ENCODE measurements around the gene ADAP2.

ADAP2 gene

DNA sequence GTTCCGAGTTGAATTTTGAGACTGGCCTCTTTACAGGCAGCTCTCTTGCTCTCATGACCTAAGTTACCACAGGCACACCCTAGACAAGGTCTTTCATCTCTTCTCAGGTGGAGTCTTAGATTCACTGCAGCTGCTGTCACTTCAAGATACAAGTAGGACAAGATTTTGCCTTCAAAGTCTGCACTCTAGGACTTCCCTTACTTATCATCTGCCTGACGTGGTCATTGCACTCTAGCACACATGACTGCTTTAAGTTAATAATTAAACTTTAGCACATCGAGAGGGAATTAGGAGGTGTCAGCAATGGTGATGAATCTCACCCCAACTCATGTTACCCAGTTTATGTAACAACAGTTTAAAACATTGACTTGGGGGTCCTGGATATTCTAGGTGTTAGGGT lies 74.7 kb downstream of the ADAP2 start:
- no peak for TF ChIP-seq SIN3A (IDR thresholded peaks at IDR 0.05; ENCODE audit: borderline replicate concordance, insufficient read depth, low read length)
- no peak for TF ChIP-seq TAF1 (IDR thresholded peaks at IDR 0.05; ENCODE audit: borderline replicate concordance, insufficient read depth, low read length)
- TF ChIP-seq POLR2AphosphoS5 (IDR thresholded peaks at IDR 0.05; ENCODE audit: low read depth, low read length): no peak
- no peak for TF ChIP-seq REST (IDR thresholded peaks at IDR 0.05; ENCODE audit: insufficient read depth in 1 of 2, low read depth in 2 of 2, low read length in 2 of 2)
- TF ChIP-seq FOXP2 (optimal IDR thresholded peaks at IDR 0.05; ENCODE audit: borderline replicate concordance, extremely low read depth, extremely low read length, insufficient read depth): no peak

GRCh38 chr17:30997270-30997669 lies 75.5 kb downstream of the ADAP2 start:
- no peak for TF ChIP-seq FOXP2 (optimal IDR thresholded peaks at IDR 0.05; ENCODE audit: borderline replicate concordance, extremely low read depth, extremely low read length, insufficient read depth)
- no peak for TF ChIP-seq TAF1 (IDR thresholded peaks at IDR 0.05; ENCODE audit: borderline replicate concordance, insufficient read depth, low read length)
- no peak for TF ChIP-seq REST (IDR thresholded peaks at IDR 0.05; ENCODE audit: insufficient read depth in 1 of 2, low read depth in 2 of 2, low read length in 2 of 2)
- no peak for TF ChIP-seq SIN3A (IDR thresholded peaks at IDR 0.05; ENCODE audit: borderline replicate concordance, insufficient read depth, low read length)
- no peak for TF ChIP-seq POLR2AphosphoS5 (IDR thresholded peaks at IDR 0.05; ENCODE audit: low read depth, low read length)

DNA sequence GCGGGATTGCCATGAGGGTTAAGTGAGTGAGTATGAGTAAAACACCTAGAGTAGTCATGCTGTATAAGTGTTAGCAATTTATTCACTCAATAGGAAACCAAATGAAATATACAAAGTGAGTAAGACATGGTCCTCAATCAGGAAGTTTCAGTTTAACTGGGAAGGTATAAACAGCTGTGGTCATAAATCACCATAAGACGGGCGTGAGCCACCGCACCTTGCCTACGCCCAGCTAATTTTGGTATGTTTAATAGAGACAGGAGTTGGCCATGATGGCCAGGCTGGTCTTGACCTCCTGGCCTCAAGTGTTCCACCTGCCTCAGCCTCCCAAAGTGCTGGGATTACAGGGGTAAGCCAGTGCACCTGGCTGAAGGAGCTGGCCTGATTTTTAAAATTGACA lies 76.1 kb downstream of the ADAP2 start:
- TF ChIP-seq REST (IDR thresholded peaks at IDR 0.05; ENCODE audit: insufficient read depth in 1 of 2, low read depth in 2 of 2, low read length in 2 of 2) (no peak), TAF1 (IDR thresholded peaks at IDR 0.05; ENCODE audit: borderline replicate concordance, insufficient read depth, low read length) (no peak), FOXP2 (optimal IDR thresholded peaks at IDR 0.05; ENCODE audit: borderline replicate concordance, extremely low read depth, extremely low read length, insufficient read depth) (no peak), SIN3A (IDR thresholded peaks at IDR 0.05; ENCODE audit: borderline replicate concordance, insufficient read depth, low read length) (no peak), POLR2AphosphoS5 (IDR thresholded peaks at IDR 0.05; ENCODE audit: low read depth, low read length) (no peak)

- TF ChIP-seq POLR2AphosphoS5 (IDR thresholded peaks at IDR 0.05; ENCODE audit: low read depth, low read length) (no peak), FOXP2 (optimal IDR thresholded peaks at IDR 0.05; ENCODE audit: borderline replicate concordance, extremely low read depth, extremely low read length, insufficient read depth) (no peak), TAF1 (IDR thresholded peaks at IDR 0.05; ENCODE audit: borderline replicate concordance, insufficient read depth, low read length) (no peak), REST (IDR thresholded peaks at IDR 0.05; ENCODE audit: insufficient read depth in 1 of 2, low read depth in 2 of 2, low read length in 2 of 2) (no peak), SIN3A (IDR thresholded peaks at IDR 0.05; ENCODE audit: borderline replicate concordance, insufficient read depth, low read length) (no peak)
These were observed 80.3 kb downstream of the ADAP2 start for GRCh38 chr17:31002047-31002446.
